GM19099 (cell line): ENCODE measurements around the gene NKAIN2.

Source experiments
- POLR2A ChIP-seq: IDR thresholded peaks from 3 replicates; pipeline ENCODE4 v1.6.1; 2011; ENCODE audit warnings: low read depth; ENCODE audit not compliant: insufficient read length; ENCODE audit errors: extremely low read depth

NKAIN2 gene

DNA sequence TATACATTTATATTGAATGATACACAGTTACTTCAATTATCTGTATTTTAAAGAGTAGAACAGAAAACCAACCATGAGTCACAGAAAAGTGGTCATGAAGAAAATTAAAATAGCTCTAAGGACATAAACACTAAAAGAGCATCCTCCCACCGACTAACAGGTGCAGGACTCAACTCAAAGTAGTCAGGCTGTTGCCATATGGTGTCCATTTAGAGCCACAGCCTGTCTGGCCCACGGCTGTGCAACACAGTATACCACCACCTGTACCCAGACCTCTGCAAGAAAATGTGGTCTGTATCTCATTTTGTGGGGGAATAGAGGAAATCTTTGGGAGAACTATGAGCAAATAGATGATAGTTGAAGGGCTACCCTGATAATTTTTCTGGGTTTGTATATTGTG, 708.8 kb downstream of the NKAIN2 start:
- TF ChIP-seq POLR2A, result no peak

- no peak for TF ChIP-seq POLR2A
Observed at GRCh38 chr6:124517339-124517738, 713.7 kb downstream of the NKAIN2 start.

GRCh38 chr6:124520514-124520913, 716.8 kb downstream of the NKAIN2 start:
- no peak for TF ChIP-seq POLR2A

GRCh38 chr6:124522335-124522734, 718.7 kb downstream of the NKAIN2 start:
- no peak for TF ChIP-seq POLR2A

- no peak for TF ChIP-seq POLR2A
Observed at GRCh38 chr6:124524491-124525200, 721.0 kb downstream of the NKAIN2 start.

GRCh38 chr6:124530926-124531325, 727.3 kb downstream of the NKAIN2 start:
- no peak for TF ChIP-seq POLR2A

GRCh38 chr6:124535299-124535698, 731.6 kb downstream of the NKAIN2 start:
- no peak for TF ChIP-seq POLR2A

- TF ChIP-seq POLR2A, result no peak
Observed at GRCh38 chr6:124535746-124536145, 732.1 kb downstream of the NKAIN2 start.

DNA sequence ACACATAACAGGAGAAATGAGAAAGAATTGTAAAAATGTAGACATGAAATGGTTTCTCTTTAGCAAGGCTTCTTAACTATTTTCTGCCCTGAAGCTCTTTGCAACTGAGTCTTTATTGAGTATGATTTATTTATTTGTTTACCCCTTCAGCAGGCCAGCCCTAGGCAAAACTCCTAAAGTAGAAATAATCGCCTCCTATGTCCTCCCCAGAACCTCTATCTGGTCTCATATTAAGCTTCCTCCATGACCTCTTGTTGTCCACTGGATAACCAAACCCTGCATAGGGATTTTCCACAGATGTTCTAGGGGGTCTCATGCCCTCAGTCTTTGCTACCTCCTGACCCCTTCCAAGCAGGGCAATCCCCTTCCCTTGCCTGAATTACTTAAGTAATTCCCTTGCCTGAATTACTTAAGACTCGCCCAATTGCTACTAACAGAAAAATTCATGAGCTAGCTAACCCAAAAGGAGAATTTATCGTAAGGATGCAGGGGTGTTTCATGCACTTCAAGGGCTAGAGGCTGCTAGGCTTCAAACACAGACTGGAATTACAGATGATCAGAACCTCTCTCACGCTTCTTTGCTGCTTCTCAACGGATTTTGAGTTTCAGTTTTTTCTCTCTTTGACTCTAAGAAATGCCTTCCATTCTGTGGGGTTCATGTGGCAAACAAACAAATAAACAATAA, 732.6 kb downstream of the NKAIN2 start:
- TF ChIP-seq POLR2A, result no peak

DNA sequence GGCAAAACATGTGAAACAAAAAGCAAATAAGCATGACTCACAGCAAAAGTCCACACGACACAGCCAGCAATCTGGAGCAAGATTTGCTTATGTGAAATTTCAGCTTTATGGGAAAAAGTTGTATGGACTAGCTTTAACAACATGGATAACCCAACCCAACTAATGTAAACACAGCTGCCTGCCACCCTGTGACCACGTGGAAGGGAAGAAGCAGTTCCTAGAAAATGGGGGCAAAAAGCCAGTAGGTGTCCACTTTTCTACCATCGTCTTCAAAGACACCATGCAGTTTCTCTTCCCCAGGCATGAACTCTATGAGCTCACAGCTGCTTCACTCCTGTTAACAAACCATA, 733.2 kb downstream of the NKAIN2 start:
- TF ChIP-seq POLR2A, result no peak

DNA sequence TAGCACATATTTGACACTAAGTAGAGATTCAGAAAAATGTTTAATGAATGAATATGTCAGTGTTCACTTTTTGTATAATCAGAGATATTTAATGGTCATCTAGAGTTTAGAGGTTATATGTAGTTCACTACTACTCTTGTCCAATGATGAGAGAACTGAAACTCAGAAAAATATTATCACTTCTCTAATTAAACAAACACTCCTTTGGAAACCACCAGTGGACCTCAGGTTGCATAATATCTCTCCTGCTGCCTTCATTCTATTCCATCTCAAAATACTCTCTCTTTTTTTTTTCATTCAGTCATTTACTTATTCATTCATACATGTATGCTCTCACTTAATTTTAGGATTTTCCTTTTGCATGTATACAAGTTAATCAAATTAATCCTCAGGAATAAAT, 735.4 kb downstream of the NKAIN2 start:
- no peak for TF ChIP-seq POLR2A

GRCh38 chr6:124541573-124541972, 737.9 kb downstream of the NKAIN2 start:
- TF ChIP-seq POLR2A, result no peak

GRCh38 chr6:124546601-124547000, 742.9 kb downstream of the NKAIN2 start:
- TF ChIP-seq POLR2A, result no peak

DNA sequence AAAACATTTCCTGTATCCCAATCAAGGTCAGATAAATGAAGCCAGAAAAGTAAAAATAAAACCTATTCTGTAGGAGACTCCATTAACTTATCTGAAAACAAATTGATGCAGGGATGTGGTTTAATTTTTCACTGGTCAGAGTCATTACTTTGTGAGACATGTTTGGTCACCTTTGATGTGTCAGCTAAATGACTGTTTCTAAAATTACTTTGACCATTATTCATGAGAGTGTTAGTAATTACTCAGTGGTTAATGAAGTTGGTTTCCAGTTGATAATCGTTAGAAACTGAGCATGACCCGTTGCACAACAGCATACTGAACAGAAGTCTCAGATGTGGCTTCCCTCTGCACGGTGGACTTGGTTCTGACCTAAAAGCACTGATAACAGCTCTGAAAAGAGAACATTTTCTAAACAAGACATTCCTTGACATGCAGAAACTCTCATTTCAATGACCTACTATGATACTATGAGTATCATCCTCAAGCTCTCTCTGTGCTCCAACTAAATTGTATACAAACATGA, 748.1 kb downstream of the NKAIN2 start:
- TF ChIP-seq POLR2A, result no peak

DNA sequence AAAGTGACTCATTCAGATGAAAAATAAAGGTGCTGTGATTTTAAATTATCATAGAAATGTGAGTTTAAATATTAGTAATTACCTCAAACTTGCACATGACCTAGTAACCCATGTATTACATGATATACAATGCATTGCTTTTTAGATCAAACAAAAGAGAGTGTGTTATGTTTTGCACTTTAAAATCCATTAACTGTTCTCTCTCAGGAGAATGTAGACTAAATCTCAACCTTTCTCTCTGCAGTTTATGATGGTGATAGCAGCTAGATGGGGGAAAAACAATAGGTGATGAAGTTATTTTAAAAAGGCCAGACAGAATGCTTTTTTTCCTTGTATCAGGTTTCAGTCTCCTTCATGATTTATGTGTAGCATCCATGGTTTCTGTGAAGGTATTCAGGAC, 754.2 kb downstream of the NKAIN2 start:
- TF ChIP-seq POLR2A, result no peak

- no peak for TF ChIP-seq POLR2A
Observed at GRCh38 chr6:124560873-124561567, 757.4 kb downstream of the NKAIN2 start.
